Body of pancreas (tissue), 4 donors: Measurements from ENCODE around the gene ROBO1.

Source experiments
- POLR2A ChIP-seq, 3 donors: fragments of 450-650 bp; IDR thresholded peaks; one replicate each; pipeline ENCODE4 v1.6.1; 2016; ENCODE audit warnings: antibody characterized with exemption in 3 of 3, mild to moderate bottlenecking in 2 of 3
- TF ChIP-seq, protein P1 (sequence below), 7 experiments: fragments of 450-650 bp in 4 of 7; fragments of 200-600 bp in 3 of 7; sonication (generic) in 3 of 7; IDR thresholded peaks; one replicate each; pipeline ENCODE4 v1.5.1; 2016 to 2019; ENCODE audit warnings: antibody characterized with exemption in 7 of 7

DNA sequence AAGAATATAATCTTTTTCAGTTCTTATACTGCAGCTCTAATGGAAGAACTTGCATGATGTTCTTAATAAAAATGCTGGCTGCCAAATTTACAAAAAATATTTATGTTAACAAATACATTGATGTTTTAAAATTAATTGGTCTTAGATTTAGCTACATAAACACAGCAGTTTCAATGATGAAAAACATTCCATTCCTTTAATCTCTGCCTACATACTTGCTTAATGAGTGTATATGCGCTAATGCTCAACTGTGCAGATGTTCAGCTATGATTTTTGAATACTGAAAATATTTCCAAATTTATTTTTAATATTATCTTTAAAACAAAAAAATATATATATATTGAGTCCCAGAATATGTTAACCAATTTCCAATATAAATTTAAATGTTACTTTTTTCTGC lies 867.4 kb downstream of the ROBO1 start:
- TF ChIP-seq POLR2A (IDR thresholded peaks at IDR 0.05) = no peak
- TF ChIP-seq, protein P1, sequence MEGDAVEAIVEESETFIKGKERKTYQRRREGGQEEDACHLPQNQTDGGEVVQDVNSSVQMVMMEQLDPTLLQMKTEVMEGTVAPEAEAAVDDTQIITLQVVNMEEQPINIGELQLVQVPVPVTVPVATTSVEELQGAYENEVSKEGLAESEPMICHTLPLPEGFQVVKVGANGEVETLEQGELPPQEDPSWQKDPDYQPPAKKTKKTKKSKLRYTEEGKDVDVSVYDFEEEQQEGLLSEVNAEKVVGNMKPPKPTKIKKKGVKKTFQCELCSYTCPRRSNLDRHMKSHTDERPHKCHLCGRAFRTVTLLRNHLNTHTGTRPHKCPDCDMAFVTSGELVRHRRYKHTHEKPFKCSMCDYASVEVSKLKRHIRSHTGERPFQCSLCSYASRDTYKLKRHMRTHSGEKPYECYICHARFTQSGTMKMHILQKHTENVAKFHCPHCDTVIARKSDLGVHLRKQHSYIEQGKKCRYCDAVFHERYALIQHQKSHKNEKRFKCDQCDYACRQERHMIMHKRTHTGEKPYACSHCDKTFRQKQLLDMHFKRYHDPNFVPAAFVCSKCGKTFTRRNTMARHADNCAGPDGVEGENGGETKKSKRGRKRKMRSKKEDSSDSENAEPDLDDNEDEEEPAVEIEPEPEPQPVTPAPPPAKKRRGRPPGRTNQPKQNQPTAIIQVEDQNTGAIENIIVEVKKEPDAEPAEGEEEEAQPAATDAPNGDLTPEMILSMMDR (IDR thresholded peaks at IDR 0.05) = no peak
